Pancreas (tissue), 10 donors: ENCODE data around the gene MCM7. TPM values are rescaled to one million over a fixed set of nuclear protein-coding genes. Genes with fewer than 3 reads are reported as not detected.
A peak's percentile ranks its signal among the peaks of the same experiment; 100 is the strongest.

Source experiments
- ATAC-seq, 4 donors: fragments of 200-7000 bp; cut with Tn5 transposase; one replicate each; pipeline versions ENCODE4 v1.8.0 to v1.9.1; 2020; ENCODE audit warnings: mild to moderate bottlenecking in 4 of 4, moderate library complexity in 4 of 4
- DNase-seq, 6 donors: peaks; one replicate each; pipeline ENCODE4 v3.0.0-alpha.2; 2020
- FAIRE-seq: peaks from 2 replicates; lab custom pipeline; 2012; peaks lifted over from hg19 to GRCh38; lab: Jason Lieb, UNC
- H3K27ac ChIP-seq, 4 donors: fragments of 200-600 bp; sonication (generic); 1 replicate in 3 of 4; 2 replicates in 1 of 4; pipeline versions ENCODE4 v1.5.0 to v1.8.0; 2020
- H3K27me3 ChIP-seq, 4 donors: fragments of 200-600 bp; one replicate each; pipeline ENCODE4 v1.8.0; 2021
- H3K36me3 ChIP-seq, 3 donors: fragments of 200-600 bp; sonication (generic) in 1 of 3; one replicate each; pipeline versions ENCODE4 v1.5.0 to v1.8.0; 2020 to 2021
- H3K4me1 ChIP-seq, 3 donors: fragments of 200-600 bp; one replicate each; pipeline ENCODE4 v1.8.0; 2021
- H3K4me3 ChIP-seq, 4 donors: fragments of 200-600 bp; sonication (generic) in 2 of 4; one replicate each; pipeline versions ENCODE4 v1.5.0 to v1.8.0; 2020 to 2021
- H3K9me3 ChIP-seq, 4 donors: fragments of 200-600 bp; one replicate each; pipeline ENCODE4 v1.8.0; 2021
- WGBS, 2 donors: extraction: QIAGEN DNeasy Blood & Tissue Kit; methylation state at CpG; one replicate each; pipeline ENCODE4 v1.1.7; 2013; 5-methylcytosine and 5-hydroxymethylcytosine counted together
- intact Hi-C, 3 donors: fragments of 100-400 bp; cut with DNase I; formaldehyde crosslinking; loops; one replicate each; pipeline versions ENCODE4 v1.11.1 to v1.14.2; 2022
- polyA plus RNA-seq, 2 donors: library from polyadenylated mRNA; stranded (reverse); fragments of 200-250 nt; gene quantifications; one replicate each; pipeline ENCODE4 v1.2.3, GENCODE V29; 2013
- total RNA-seq, 6 donors: library from RNA; stranded (reverse); fragmentation: NEBNext Ultra II Directional in 4 of 6; extraction: Animal tissue kit (Norgen Biotek cat#: 25700) in 4 of 6; gene quantifications; one replicate each; pipeline versions ENCODE4 v1.2.1 to v1.2.4, GENCODE V29; 2021 to 2023
- TF ChIP-seq, protein P1 (sequence below), 4 donors: fragments of 200-600 bp; sonication (generic) in 3 of 4; IDR thresholded peaks; one replicate each; pipeline versions ENCODE4 v1.5.0 to v1.8.0; 2021; ENCODE audit warnings: antibody characterized with exemption in 4 of 4
- donor health status: healthy with polysubstance abuse.
- donor health status: DM: no; HTN: no; CAD: no; lungs with moderate emphysema.
- donor health status: DM: no; HTN: no; CAD: no.
- donor health status: control.
- donor health status: control.
- donor health status: Bipolar disorder and iron deficiency.
- donor health status: DM: yes; HTN: yes; CAD: no.
- donor health status: DM: no; HTN: no; CAD: no.
- donor health status: DM: no; HTN: no; CAD: no.
- donor health status: DM: yes; HTN: yes; CAD: no.

Gene MCM7
- total and polyA plus RNA-seq, 8 donors = 21.7 to 77.0 (median 27.4) TPM

DNA sequence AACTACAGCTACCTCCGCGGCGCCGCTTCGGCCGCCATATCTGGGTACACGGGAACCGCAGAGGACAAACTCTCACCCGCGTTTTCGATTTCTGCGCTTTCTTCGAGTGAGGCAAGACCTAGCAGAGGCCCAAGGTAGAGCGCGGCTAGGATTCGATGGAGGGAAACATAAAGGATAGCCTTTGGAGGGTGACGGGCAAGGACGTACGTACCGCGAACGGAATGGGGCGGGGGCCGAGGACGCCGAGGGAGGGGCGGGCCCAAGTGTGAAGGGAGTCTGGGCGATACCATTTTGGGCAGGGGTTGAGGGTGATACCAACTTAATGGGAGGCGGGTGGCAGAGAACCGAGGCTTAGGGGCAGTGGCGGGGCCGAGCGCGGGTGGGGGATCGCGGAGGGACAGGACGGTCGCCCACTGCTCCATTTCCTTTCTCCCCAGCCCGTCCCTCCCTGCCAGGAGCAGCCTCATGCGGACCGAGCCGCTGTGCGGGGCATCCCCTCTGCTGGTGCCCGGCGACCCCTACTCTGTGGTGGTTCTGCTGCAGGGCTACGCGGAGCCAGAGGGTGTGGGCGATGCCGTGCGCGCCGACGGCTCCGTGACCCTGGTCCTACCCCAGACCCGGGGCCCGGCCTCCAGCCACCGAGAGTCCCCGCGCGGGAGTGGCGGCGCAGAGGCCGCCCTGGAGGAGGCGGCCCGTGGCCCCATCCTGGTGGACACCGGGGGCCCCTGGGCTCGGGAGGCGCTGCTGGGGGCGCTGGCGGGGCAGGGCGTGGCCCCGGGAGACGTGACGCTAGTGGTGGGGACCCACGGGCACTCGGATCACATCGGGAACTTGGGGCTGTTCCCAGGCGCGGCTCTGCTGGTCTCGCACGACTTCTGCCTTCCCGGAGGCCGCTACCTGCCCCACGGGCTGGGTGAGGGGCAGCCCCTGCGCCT lies 26.0 kb upstream of the MCM7 start, which contains the start of gene MBLAC1:
TSS of gene MBLAC1 (plus strand) at position 37 of the 935 bp plus-strand sequence. CDS start at position 466, 429 bp downstream.
- TF ChIP-seq, protein P1, sequence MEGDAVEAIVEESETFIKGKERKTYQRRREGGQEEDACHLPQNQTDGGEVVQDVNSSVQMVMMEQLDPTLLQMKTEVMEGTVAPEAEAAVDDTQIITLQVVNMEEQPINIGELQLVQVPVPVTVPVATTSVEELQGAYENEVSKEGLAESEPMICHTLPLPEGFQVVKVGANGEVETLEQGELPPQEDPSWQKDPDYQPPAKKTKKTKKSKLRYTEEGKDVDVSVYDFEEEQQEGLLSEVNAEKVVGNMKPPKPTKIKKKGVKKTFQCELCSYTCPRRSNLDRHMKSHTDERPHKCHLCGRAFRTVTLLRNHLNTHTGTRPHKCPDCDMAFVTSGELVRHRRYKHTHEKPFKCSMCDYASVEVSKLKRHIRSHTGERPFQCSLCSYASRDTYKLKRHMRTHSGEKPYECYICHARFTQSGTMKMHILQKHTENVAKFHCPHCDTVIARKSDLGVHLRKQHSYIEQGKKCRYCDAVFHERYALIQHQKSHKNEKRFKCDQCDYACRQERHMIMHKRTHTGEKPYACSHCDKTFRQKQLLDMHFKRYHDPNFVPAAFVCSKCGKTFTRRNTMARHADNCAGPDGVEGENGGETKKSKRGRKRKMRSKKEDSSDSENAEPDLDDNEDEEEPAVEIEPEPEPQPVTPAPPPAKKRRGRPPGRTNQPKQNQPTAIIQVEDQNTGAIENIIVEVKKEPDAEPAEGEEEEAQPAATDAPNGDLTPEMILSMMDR (IDR thresholded peaks at IDR 0.05) = no peak
- intact Hi-C loops = no loop called here
- H3K4me1 ChIP-seq = peaks cover 0 to 14% (median 8%) of the 10 kb centered on the region in 3 donors
- 0 to 1% methylated on average over 68 to 85 of the region's 85 CpGs for whole genome bisulfite sequencing, 2 donors
- H3K9me3 ChIP-seq = no peaks in the 10 kb centered on the region
- H3K36me3 ChIP-seq = no peaks in the 10 kb centered on the region
- FAIRE-seq (no peak), ATAC-seq (peak; percentile 90 to 96 (median 92)), DNase-seq (peak; percentile 88 to 92 (median 90))
- H3K27ac ChIP-seq = peak within 1 kb of the TSS; percentile 84 to 94 (median 89)
- peak within 1 kb of the TSS; percentile 54 to 98 (median 94) for H3K4me3 ChIP-seq
- no peaks in the 10 kb centered on the region for H3K27me3 ChIP-seq

DNA sequence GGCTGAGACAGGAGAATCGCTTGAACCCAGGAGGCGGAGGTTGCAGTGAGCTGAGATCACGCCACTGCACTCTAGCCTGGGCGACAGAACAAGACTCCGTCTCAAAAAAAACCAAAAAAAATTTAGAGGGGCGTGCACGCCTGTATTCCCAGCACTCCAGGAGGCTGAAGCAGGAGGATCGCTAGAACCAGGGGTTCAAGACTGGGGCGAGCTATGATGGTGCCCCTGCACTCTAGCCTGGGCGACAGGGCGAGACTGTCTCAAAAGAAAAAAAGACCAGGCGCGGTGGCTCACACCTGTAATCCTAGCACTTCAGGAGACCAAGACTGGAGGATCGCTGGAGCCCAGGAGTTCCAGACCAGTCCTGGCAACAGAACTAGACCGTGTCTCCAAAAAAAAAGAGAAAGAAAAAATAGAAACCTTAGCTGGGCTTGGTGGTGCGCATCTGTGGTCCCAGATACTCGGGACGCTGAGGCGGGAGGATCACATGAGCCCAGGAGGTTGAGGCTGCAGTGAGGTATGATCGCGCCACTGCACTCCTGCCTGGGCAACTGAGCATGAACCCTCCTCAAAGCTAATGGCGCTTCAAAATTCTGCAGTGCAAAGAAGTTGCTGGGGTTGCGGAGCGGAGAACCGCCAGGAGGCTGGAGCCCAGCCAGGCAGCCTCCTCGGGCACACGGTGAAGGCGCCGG lies 25.2 kb upstream of the MCM7 start:
- DNase-seq (peak in 1 of 6 donors; percentile 86), FAIRE-seq (no peak), ATAC-seq (peak; percentile 0 to 51 (median 31))
- Histone ChIP-seq H3K4me3 (peak overlapping the region; percentile 54 to 98 (median 94)), H3K36me3 (no peaks in the 10 kb centered on the region), H3K27ac (peak overlapping the region; percentile 84 to 94 (median 89)), H3K9me3 (no peaks in the 10 kb centered on the region), H3K4me1 (peaks cover 0 to 13% (median 8%) of the 10 kb centered on the region in 3 donors), H3K27me3 (no peaks in the 10 kb centered on the region)
- WGBS, 2 donors = 9 to 10% methylated on average over 29 of the region's 29 CpGs
- intact Hi-C loops = no loop called here
- TF ChIP-seq, protein P1 (IDR thresholded peaks at IDR 0.05) = no peak

DNA sequence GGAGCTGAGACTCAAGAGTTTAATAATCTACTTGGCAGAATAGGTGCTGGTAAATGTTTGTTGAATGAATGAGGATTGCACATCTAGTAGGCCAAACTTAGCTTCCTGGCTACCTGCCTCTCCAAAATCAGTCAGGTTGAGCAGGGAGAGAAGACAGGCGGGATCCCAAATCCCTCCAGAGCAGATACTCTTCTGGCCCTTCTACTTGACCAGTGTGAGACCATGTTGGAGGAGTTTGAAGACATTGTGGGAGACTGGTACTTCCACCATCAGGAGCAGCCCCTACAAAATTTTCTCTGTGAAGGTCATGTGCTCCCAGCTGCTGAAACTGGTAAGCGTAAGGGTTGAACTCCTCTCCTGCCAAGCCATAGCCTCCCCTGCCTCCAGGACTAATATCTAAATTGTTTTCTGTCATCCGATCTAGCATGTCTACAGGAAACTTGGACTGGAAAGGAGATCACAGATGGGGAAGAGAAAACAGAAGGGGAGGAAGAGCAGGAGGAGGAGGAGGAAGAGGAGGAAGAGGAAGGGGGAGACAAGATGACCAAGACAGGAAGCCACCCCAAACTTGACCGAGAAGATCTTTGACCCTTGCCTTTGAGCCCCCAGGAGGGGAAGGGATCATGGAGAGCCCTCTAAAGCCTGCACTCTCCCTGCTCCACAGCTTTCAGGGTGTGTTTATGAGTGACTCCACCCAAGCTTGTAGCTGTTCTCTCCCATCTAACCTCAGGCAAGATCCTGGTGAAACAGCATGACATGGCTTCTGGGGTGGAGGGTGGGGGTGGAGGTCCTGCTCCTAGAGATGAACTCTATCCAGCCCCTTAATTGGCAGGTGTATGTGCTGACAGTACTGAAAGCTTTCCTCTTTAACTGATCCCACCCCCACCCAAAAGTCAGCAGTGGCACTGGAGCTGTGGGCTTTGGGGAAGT lies 23.4 kb upstream of the MCM7 start:
- no peaks in the 10 kb centered on the region for H3K27me3 ChIP-seq
- no peaks in the 10 kb centered on the region for H3K36me3 ChIP-seq
- WGBS, 2 donors = 81 to 87% methylated on average over 4 of the region's 4 CpGs
- H3K27ac ChIP-seq = no peak overlapping the region
- no peak for FAIRE-seq
- ATAC-seq = no peak
- intact Hi-C loops = no loop called here
- TF ChIP-seq, protein P1 (IDR thresholded peaks at IDR 0.05) = no peak
- DNase-seq = no peak
- no peak overlapping the region for H3K4me3 ChIP-seq
- H3K9me3 ChIP-seq = no peaks in the 10 kb centered on the region
- H3K4me1 ChIP-seq = peaks cover 0 to 17% (median 8%) of the 10 kb centered on the region in 3 donors

DNA sequence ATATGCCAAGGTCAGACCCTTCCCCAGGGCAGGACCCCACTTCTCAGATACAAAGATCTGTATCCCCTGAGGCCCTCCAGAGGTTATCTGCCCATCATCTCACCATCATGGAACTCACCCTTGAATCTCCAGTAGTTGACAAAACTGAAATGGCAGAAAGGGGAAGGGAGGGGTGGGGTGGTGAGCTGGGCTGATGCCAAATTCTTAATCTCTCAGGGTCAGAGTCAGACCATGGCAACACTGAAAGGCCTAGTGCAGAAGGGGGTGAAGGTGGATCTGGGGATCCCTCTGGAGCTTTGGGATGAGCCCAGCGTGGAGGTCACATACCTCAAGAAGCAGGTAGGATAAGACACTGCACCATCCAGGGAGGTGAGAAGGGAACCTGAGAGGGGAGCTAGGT lies 21.4 kb upstream of the MCM7 start:
- no peak for FAIRE-seq
- H3K27ac ChIP-seq = no peak overlapping the region

More for the DNA sequence above, 21.4 kb upstream of the MCM7 start:
- WGBS, 2 donors = 95 to 100% methylated on average over 1 of the region's 1 CpG
- ATAC-seq (no peak), DNase-seq (no peak)
- Histone ChIP-seq H3K4me3 (no peak overlapping the region), H3K9me3 (no peaks in the 10 kb centered on the region), H3K4me1 (peaks cover 0 to 11% (median 8%) of the 10 kb centered on the region in 3 donors), H3K27me3 (no peaks in the 10 kb centered on the region), H3K36me3 (no peaks in the 10 kb centered on the region)
- TF ChIP-seq, protein P1 (IDR thresholded peaks at IDR 0.05) = no peak
- intact Hi-C loops = no loop called here
